Adrenal gland (tissue), 5 donors: Measurements from ENCODE around the gene TMEM39B.

Experiments
- CTCF ChIP-seq, 6 experiments: fragments of 450-650 bp in 4 of 6; fragments of 200-600 bp in 2 of 6; sonication (generic) in 1 of 6; IDR thresholded peaks; 1 replicate in 5 of 6; 2 replicates in 1 of 6; pipeline versions ENCODE4 v1.5.1 to v1.8.0; 2016 to 2021; ENCODE audit warnings: antibody characterized with exemption in 6 of 6, mild to moderate bottlenecking in 2 of 6, moderate library complexity in 1 of 6
- POLR2A ChIP-seq, 2 donors: fragments of 450-650 bp; IDR thresholded peaks; one replicate each; pipeline ENCODE4 v1.6.1; 2017; ENCODE audit warnings: antibody characterized with exemption in 2 of 2, mild to moderate bottlenecking in 2 of 2, moderate library complexity in 1 of 2
- donor health status: DM: no; HTN: no; CAD: no.

GRCh38 chr1:32105338-32105737 lies 32.6 kb downstream of the TMEM39B start:
- no peak for TF ChIP-seq POLR2A (IDR thresholded peaks at IDR 0.05)
- no peak for TF ChIP-seq CTCF (IDR thresholded peaks at IDR 0.05)
